ENCODE measurements around the gene TMEM129.
"Not testable (repeated sequence)": the region's sequence is repeated elsewhere in the genome, so short reads cannot be mapped to it uniquely, and the experiment has no call there.

Gene TMEM129

DNA sequence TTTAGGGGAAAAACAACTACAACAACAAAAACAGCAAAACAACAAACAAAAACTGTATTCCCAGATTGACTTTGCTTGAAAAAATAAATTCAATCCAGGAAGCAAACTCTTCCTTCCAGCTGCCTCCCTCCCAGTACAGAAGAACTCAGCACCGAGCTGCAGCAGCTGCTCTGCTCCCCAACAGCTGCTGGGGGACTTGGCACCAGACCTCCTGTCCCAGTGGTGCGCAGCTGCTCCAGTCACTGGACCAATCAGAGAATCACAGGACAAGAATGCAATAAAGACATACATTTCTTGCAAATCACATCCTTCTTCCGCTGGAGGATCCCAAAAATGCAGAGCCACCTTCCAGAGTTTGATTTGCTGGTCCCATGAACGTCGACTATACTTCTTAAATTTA is 25.2 kb downstream of the TMEM129 start:
- no peak for DNase-seq (ENCODE audit: low read depth in 2 of 2)

DNA sequence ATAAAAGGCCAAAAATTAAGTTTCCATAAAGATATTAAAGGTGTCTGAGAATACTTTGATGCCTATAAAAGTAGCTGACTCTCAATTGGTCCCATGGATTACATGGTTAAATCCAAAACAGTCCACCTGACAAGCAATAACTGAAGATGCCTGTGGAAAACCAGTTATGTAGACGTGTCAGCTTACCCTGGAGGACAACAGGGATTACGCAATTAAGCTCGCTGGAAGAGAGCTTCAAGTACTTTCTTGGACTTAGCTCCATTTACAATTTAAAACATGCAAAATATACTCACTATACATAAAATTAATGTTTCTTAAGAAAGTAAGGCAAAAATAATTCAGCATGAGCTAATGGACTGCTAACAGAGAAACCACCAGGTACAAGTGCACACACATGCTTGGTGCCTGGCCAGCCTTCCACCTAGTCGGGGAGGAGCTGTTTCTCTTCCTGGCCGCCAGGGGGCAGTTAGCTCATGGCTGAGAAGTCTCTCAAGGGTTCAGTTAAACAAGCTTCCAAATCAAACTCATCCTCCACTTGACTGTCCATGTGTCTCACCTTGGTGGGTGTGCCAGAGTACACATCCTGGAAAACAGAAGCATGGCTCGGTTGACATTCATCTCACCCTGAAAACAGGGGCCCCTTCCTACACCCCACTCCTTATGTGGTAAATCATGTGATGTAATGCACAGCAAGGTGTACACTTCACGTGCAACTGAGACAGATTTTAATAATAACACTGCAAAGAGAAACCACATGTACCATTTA is 27.8 kb downstream of the TMEM129 start:
- DNase-seq (ENCODE audit: low read depth in 2 of 2) = peak; percentile 60 to 68

DNA sequence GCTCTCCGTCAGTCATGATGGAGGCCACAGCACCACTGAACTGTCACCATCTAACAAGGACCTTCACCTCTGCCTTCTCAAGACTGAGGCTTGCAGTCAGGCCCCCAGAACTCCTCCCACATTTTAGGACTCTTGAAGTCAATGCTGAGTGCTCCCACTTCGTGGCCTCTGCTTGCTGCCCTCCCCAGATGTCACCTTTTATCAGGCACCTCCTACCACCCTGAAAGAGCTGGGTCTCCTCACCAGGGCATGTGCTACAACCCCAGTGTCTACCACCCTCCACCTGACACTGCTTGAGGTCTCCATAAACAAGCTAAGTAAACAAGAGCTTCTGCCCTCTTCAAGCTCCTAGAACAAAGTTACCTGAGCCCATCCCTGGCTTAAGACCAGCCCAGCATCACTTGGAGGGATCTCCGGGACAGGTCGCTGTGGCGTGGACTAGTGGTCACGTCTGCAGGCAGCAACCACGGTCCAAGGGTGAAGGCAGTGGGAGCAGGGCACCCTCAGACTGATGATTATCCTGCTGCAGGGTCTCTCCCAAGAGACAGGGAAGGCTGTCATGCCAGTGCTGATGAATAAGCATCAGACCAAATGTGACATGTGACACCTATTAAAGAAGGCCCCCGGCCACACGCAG is 29.3 kb downstream of the TMEM129 start:
- no peak for DNase-seq (ENCODE audit: low read depth in 2 of 2)

DNA sequence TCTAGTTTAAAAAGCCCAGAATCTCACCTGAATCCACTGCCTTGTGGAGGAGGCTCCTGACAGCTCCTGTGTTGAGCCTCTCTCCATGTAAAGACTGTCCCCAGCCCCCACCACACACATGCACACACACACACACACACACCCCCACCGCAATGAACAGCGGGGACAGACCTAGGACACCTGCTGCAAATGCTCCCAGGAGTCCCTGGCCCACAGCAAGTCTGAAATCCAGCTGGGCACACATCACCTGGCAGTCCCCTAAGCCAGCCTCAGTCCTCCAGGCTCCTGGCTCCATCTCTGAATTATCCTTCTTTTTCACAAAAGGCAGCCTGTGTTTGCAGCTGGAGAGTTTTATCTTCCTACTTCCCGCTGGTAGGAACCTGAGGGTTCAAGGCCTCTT is 30.4 kb downstream of the TMEM129 start:
- no peak for DNase-seq (ENCODE audit: low read depth in 2 of 2)

DNA sequence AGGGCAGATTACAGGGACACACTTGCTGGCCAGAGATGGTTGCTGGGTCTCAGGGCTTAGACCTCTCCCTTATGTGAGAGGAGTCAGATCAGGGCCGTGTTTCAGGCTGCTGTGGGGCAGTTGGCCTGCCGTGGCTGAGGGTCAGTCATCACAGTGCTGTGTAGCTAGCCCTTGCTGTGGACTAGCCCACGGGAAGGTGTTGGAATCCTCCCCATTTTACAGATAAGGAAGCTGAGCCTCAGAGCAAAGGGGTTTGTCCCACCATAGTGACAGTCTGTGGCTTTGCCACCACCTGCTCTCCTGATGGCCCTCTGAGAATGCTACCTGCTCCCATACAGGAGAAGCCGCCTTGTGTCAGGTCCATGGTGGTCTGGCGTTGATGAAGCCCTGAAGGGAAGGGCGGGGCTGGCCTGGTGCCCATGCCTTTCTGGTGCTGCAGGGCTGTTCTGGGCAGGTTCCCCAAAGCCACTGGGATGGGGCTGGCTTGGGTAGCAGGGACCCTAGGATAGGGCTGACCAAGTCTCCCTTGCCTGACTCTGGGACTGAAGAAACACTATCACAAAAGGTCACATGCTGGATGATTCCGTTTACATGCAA is 34.6 kb downstream of the TMEM129 start:
- DNase-seq (ENCODE audit: low read depth in 2 of 2) = no peak

DNA sequence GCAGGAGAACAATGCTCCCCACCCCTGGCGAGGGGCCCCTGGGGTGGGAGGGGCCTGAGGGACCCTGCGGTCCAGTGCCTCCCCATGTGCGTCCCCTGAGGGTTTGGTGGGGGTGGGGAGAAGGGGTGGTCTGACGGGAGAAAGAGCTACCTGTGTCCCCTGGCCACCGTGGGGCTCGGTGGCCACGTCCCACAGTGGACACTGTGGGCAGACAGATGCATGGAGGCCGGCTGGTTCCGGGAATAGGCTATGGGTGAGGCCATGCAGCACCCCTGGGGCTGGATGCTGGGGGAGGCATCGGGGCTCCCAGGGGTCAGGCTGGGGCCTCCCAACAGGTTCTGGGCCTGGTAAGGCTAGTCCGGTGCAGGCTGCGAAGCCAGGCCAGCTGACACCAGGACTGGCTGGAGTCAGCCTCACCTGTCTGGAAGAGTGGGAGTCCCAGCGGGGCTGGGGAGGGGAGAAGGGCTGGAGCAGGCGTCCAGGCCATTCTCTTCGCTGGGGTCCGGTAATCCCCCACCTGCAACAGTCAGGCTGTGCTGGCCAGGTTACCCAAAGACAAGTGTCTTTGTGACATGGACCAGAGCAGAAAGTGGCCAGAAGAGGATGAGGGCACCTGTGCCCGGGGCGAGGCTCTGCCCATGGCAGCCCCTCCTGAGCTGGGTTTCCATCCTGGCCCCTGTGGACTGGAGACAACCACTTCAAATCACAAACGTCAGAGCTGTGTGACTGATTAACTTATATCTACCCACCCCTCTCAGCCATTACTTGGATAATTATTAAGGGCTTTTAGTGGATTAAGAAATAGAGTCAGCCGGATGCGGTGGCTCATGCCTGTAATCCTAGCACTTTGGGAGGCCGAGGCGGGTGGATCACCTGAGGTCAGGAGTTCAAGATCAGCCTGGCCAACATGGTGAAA is 35.6 kb downstream of the TMEM129 start:
- no peak for DNase-seq (ENCODE audit: low read depth in 2 of 2)

DNA sequence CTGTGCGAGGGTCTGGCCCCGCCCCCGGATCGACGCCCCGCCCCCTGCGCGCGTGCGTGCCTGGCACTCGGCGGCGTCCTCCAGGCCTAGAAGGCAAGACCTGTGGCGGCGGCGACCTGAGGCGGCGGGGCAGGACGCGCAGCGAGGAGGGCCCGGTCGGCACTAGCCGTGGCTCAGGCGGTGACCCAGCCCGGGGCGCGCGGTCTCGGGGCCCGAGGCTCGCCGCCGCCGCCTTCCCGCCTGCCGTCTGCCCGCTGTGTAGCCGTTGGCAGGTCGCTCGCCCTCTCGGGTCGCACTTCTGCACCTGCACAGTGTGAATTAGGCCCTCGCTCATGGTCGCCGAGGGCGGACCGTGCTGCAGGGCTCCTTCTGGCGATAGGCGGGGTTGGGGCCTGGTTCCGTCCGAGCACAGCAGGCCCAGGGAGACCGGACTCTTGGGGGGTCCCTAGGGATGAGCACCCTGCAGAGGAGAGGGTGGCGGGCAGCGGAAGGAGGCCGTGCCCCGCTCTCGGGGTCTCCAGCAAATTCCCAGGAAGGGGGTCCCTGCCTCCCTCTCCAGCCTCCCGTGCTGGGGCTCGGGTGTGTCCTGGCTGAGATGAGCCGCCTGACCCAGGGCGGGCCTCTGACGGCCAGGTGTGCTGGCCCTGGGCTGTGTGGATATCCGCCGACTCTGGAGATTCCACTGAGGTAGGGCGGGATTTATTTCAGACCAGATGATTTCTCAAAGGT is 36.5 kb downstream of the TMEM129 start:
- DNase-seq (ENCODE audit: low read depth in 2 of 2) = peak in 1 of 2 donors; percentile 98

DNA sequence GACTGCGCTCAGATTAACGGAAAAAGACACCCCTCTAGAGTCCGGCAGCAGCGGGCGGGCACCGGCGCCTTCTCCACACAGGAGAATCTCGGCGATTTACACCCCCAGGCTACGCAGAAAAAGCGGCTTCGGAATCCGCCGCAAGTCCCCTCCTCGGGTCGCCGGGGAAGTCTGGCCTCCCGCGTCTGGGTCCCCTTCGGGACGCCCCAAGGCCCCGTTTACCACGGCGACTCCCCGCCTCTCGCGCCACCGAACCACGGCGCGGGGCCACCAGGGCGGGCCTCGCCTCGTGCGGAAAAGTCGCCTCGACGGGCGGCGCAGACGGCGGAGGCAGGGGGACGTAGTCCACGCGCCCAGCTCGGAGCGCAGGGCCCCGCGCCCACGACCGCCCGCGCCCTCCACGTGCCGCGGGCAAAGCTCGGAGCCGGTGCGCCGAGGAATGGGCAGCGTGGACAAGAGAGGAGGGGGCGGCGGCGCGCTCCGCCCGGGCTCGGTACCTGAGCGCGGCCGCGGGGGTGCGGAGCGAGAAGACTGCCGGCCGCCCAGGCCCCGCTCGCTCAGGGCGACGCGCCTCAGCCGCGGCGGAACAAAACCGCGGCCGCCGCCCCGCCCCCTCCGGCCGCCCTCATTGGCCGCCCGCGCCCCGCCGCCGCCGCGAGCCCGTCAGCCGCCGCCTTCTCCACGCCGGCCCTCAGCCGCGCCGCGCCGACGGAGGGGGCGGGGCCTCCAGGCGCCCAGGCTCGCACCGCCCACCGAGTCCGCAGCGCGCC is 37.2 kb downstream of the TMEM129 start, which contains the start of gene FAM53A:
TSS of gene FAM53A (minus strand) at position 578 of the 770 bp plus-strand sequence. CDS start 15,572 bp downstream, outside the sequence.
- DNase-seq (ENCODE audit: low read depth in 2 of 2) = peak; percentile 16 to 92

DNA sequence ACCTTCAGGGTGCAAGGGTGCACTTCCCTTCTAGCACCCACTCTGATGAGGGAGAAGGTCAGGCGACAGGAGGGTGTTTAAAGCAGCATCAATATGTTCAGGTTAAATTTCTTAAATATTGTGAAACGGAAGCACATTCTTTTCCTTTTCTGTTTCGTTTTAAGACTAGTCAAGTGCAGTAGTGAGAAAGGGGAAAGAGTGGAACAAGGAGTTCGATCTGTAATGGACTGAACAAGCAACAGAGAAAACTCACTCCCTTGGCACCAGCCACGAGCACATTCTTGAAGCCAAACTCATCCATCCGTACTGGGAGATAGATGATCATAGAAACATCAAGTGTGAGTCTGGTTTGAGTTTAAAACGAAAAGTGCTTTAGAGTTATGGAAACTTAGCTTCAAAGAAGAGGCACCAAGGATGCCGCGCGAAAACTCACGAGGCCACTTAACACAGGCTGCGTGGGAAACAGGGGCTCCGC is 37.8 kb downstream of the TMEM129 start:
- no peak for DNase-seq (ENCODE audit: low read depth in 2 of 2)

DNA sequence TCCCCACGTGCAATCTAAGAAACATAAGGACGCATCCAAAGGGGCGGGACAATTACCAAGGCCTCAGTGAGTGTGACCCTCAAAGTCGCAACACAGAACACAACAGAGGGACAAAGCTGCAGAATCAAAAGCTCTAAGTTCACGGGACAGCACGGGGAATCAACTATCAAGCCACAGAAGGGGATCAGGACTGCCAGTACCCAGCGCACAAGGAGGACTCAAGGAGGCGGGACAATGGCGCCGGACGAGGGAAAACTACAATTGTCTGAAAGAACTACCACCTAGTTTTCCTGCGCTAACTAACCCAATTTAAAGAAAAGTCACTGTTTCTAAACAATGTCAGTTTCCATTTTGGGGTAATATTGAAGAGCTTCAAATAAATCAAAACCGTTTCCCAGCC is 38.3 kb downstream of the TMEM129 start:
- no peak for DNase-seq (ENCODE audit: low read depth in 2 of 2)

DNA sequence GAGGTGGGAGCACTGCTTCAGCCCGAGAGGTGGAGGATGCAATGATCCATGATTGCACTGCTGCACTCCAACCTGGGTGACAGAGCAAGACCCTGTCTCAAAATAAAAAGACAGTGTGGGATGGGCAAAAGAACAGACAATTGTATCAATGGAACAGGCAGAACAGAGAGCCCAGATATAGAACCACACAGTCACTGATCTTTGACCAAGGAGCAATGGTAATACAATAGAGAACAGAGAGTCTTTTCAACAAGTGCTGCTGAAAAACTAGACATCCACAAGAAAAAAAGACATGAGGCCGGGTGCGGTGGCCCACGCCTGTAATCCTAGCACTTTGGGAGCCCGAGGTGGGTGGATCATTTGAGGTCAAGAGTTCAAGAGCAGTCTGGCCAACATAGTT is 42.9 kb downstream of the TMEM129 start:
- DNase-seq (ENCODE audit: low read depth in 2 of 2) = no peak

DNA sequence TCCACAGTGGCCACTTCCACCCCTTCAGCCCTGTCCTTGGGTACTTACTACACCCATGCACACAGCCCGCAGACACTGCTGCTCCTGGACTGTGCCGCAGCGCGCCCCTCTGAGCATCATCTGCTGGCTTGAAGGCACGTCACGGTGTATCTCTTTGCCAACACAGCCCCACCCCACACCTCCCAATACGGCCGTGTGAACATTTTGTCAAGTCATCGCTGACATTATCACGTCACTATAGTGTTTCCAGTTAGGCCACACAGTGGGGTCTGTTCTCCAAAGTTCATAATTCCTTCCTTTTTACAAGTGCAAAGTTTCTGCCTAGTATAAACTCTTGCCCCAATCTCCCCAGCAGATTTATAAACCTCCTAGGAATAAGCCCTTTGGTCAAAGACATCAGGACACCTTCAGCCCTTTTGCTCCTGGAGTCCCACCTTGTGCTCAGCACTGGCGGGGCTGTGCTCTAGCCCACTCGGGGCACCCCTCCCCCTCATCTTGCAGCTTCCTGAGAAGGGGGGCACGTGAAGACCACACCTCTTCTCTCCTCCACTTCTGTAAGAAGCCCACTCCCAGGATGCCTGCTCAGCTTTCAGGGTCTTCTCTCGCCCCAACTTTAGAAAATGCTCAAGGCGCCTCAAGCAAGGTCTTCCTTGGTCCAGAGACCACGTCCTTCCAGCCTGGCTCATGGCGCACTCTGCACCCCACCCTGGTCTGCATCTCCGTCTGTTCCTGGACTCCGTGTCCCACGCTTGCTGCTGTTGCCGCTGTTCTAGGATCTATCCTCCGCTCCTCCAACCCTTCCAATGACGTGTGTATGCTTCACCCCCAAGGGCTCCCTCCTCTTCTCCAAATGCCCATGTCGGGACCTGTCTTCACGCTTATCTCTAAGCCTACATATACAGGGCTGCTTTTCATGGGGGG is 44.3 kb downstream of the TMEM129 start:
- DNase-seq (ENCODE audit: low read depth in 2 of 2) = no peak

DNA sequence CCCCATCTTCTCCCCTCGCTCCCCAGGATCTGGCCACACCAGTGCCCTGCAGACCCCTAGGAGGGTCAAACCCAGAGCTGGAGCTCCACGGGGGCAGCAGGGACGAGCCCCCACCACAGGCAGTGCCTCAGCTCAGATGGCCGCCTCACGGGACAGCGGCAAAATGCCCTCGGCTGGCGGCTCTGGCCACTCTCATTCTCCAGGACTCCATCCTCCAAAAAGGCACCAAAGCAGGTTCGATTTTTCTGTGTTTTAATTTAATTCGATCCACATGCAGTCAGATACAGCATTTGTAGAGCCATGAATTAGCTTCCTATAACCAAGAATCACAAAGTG is 45.4 kb downstream of the TMEM129 start:
- no peak for DNase-seq (ENCODE audit: low read depth in 2 of 2)

DNA sequence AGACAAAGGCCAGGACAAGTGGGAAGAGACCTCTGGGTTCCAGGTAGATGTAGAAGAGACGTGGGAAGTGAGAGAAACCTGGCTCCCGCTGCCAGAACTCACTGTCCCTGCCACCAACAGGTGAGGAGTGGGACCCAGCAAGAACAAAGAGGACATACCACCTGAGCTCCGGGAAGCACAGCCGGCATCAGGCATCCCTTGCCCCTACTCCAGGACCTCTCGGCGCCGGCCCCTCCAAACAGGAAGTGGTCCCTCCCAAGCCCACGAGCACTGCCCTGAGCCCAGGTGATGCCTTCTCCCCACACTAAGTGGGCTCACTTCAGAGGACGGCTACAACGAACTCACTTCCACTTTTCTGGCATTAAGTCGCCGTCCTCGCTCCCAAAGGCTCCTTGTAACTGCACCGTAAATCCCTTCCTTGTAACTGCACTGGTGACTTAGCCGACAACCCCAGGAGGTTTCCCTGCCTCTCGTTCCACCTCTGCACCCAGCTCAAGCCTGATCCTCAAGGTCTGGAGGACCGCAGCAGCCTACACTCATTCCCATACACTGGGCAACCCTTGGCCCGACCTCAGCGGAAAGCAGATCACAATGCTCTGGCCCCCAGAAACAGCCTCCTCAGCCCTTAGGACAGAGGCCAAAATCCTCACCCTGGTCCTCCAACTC is 45.9 kb downstream of the TMEM129 start:
- DNase-seq (ENCODE audit: low read depth in 2 of 2) = no peak

DNA sequence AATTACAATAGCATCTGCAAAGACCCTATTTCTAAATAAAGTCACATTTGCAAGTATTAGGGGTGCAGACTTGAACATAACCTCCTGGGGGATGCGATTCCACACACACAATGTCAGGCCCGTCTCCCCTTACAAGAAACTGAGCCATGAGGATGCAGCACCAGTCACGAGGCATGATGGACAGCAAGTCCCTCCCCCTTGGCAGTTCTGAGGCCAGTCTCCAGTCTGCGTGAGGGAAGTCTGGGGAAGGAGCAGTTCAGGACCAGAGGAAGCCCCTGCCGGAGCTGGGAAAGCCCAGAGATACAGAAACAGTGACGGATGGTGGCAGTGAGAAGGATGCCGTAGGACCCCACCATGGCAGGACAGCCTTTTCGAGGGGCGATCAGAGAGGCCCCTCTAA is 46.4 kb downstream of the TMEM129 start:
- no peak for DNase-seq (ENCODE audit: low read depth in 2 of 2)

DNA sequence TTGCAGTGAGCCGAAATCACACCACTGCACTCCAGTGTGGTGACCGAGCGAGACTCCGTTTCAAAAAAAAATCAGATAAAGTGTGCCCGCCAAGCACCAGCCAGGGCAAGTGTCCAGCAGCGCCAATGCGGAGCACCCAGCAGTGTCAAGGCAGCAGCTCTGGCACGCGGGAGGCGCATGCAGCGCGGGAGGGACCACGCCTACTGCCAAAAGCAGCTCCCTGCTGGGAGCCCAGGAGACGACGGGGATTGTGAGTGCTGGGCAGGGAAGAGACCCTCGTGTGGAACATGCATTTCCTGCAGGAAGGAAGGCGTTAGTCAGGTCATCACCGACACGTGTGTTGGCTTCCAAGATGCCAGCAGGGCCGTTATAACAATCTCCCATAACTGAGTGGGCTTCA is 47.5 kb downstream of the TMEM129 start:
- DNase-seq (ENCODE audit: low read depth in 2 of 2) = no peak

DNA sequence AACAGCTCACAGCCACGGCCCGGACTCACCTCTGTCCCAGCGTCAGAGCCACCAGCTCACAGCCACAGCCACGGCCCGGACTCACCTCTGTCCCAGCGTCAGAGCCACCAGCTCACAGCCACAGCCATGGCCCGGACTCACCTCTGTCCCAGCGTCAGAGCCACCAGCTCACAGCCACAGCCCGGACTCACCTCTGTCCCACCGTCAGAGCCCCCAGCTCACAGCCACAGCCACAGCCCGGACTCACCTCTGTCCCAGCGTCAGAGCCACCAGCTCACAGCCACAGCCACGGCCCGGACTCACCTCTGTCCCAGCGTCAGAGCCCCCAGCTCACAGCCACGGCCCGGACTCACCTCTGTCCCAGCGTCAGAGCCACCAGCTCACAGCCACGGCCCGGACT is 50.1 kb downstream of the TMEM129 start:
- not testable (repeated sequence) for DNase-seq (ENCODE audit: low read depth in 2 of 2)

DNA sequence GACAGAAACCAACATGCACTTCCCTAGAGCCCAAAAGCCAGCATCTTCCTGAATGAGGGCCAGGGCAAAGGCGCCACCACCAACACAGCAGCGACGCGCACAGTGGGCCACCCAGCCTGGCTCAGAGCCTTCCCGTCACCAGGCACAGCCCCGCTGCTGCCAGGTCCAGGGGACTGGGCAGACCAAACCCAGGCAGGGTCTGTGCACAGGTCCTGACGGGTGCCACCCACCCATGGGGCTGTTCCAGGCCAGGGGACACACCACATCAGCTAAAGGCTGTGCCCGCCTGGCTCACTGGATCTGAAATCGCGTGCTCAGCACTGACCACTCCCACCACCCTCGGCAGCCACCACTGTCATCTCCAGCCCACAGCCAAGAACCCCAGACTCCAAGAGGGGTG is 50.8 kb downstream of the TMEM129 start:
- DNase-seq (ENCODE audit: low read depth in 2 of 2) = no peak

DNA sequence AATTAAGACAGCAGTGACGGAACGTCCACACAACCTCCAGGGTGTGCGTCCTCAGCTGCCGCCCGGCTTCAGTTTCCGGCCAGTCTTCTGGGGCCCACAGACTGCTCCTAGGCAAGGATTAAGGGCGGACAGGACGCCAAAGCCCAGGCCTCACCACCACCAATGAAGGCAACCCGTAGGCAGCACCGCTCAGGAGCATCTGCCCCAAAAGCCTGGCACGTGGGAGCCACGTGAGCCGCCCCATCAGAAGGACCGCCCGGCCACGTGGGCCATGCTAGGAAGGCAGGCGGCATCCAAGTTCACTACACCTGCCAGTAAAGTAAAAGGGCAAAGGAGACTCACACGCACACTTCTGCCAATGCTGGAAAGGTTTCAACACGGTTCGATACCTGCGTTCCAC is 51.3 kb downstream of the TMEM129 start:
- DNase-seq (ENCODE audit: low read depth in 2 of 2) = no peak
